Raji (cell line): Measurements from ENCODE around the gene KAZALD1.

Experiments used
- POLR2A ChIP-seq: IDR thresholded peaks from 2 replicates; pipeline ENCODE4 v1.6.1; 2011; ENCODE audit warnings: low read depth, low read length, control low read depth; ENCODE audit not compliant: insufficient read depth

Gene KAZALD1

GRCh38 chr10:101041252-101041761, 20.5 kb upstream of the KAZALD1 start:
- TF ChIP-seq POLR2A: no peak

GRCh38 chr10:101042118-101042517, 19.7 kb upstream of the KAZALD1 start:
- TF ChIP-seq POLR2A: no peak

GRCh38 chr10:101042667-101043362, 19.0 kb upstream of the KAZALD1 start:
- TF ChIP-seq POLR2A: peak; percentile 72

GRCh38 chr10:101043363-101043707, 18.5 kb upstream of the KAZALD1 start:
- no peak for TF ChIP-seq POLR2A

GRCh38 chr10:101044117-101044516, 17.7 kb upstream of the KAZALD1 start:
- TF ChIP-seq POLR2A: no peak

DNA sequence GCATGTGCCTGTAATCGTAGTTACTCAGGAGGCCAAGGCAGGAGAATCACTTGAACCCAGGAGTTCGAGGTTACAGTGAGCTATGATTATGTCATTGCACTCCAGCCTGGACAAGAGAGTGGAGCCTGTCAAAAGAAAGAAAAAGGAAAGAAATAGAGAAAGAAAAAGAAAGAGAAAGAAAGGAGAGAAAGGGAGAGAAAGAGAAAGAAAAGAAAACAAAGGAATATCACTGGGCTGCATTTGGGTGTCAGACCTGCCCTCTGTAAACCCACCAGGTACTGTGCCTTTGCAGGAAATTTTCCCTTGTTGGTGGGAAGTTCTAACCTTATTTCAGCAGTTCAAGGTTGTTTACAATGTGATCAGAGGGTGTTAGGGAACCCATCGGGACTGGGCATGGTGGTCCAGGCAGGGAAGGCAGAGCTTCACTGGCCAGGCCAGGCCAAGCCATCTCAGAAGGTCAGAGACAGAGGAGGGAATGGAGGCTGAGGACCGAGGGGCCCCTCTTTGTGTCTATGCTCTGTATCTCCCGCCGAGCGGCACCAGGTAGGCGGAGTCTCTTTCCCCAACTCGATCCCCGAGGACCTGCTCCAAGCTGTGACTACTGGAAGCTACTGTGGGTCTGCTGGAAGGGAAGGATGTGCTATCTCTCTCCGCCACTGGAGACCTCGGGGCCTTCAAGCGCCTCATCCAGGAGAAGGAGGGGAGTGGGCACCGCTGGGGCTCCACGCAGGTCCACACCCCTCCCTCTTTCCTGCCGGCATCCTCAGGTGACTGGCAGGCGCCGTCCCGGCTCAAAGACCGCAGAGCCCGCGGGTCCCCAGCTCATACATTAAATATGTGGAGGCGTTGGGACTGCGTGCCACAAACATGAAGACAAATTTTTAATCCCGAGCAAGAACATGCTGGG, 15.2 kb upstream of the KAZALD1 start:
- TF ChIP-seq POLR2A: no peak

DNA sequence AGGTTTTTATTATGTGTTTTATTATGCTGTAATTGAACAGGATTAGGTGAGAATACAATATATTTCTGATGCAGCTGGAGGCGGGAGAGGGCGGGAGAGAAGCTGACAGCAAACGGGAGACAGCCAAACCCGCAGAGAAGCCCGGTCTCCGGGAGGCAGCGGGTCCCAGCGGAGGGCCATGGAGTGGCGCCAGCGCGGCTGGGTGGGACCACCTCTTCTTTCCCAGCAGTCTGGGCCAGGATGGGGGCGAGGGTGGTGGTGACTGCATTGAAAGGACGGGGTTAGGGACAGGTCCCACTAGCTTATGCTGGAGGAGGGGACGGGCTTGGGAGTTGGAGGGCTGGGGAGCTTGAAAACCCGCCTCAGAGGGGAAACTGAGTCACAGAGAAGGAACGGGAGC, 14.5 kb upstream of the KAZALD1 start:
- no peak for TF ChIP-seq POLR2A

DNA sequence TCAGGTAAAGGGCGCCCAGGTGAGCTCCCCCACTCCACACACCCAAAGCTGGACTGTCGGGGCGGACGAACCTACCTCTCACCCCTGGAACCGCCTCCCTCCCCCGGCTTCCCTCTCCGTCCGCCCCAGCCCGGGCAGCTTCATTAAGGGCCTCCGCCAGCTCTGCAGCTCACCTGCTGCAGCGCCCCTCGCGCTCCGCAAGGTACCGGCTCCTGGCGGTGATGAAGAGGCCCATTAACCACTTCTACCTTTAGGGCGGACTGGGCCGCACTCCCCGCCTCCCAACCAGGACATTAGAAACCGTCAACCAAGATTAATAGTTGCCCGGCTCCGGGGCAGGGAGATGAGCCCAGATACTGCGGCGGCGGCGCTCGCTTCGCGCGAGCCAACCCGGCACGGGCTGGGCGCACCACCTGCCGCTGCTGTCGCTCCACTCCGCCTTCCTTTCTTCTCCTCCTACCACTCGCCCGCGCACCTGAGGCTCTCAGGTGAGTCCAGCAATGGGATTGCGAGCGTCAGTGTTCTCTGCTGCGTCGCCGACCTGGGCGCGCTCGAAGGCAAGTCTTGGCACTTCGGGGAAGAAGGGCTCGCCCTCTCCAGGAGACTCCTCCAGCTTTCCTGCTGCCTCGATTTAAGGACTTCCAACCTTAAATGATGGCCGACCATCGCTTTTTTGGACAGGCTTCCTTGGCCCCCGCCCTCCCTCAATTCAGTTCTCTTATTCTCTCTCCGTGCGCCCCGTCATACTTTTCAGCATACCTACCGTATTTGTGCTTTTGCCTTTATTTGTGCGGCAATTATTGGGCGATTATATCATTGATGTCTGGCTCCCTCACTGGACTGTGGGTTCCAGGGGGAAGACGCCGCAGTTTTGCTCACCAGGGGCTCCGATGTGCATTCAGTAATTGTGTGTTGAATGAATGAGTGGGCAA, 13.6 kb upstream of the KAZALD1 start:
- no peak for TF ChIP-seq POLR2A

GRCh38 chr10:101050208-101051069, 11.3 kb upstream of the KAZALD1 start:
- TF ChIP-seq POLR2A: no peak

DNA sequence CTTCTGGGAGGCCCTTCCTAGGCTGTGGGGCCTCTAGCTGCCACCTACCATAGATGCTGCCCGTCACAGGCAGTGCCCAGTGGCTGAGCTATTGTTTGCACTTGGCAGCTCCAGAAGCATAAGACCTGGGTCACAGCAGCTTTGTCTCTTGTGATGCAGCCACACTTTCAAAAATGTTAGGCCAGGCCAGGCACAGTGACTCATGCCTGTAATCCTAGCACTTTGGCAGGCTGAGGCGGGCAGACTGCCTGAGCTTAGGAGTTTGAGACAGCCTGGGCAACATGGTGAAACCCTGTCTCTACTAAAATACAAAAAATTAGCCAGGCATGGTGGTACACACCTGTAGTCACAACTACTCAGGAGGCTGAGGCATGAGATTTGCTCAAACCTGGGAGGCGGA, 9.5 kb upstream of the KAZALD1 start:
- no peak for TF ChIP-seq POLR2A

GRCh38 chr10:101053516-101053915, 8.3 kb upstream of the KAZALD1 start:
- no peak for TF ChIP-seq POLR2A

GRCh38 chr10:101054351-101054750, 7.4 kb upstream of the KAZALD1 start:
- TF ChIP-seq POLR2A: no peak

GRCh38 chr10:101054876-101055275, 6.9 kb upstream of the KAZALD1 start:
- no peak for TF ChIP-seq POLR2A

- TF ChIP-seq POLR2A: no peak
Observed at GRCh38 chr10:101055411-101055810, 6.4 kb upstream of the KAZALD1 start.
